IMR-90 (cell line): ENCODE results near the gene FNBP1. TPM values are rescaled to one million over a fixed set of nuclear protein-coding genes. Genes with fewer than 3 reads are reported as not detected.

ENCODE experiments used
- CHD1 ChIP-seq: IDR thresholded peaks from 2 replicates; pipeline ENCODE4 v1.6.1; 2012; ENCODE audit warnings: low read depth, low read length, improper control_type of control experiment
- polyA plus RNA-seq, 3 experiments: library from polyadenylated mRNA; depleted of rRNA; stranded (reverse); fragments of >200 nt; gene quantifications; 2 replicates each; pipeline ENCODE4 v1.2.3, GENCODE V29; 2012; ENCODE audit warnings: low replicate concordance in 1 of 3
- total RNA-seq: library from RNA; depleted of rRNA; stranded (reverse); fragments of >200 nt; gene quantifications from 2 replicates; pipeline ENCODE4 v1.2.3, GENCODE V29; 2012
- TF ChIP-seq, protein P1 (sequence below): fragments of 150-350 bp; IDR thresholded peaks from 2 replicates; pipeline ENCODE4 v1.6.1; 2017; ENCODE audit warnings: mild to moderate bottlenecking, antibody characterized with exemption, low read length, low read depth

The FNBP1 gene
- total and polyA plus RNA-seq, 2 of the 4 experiments (the other 2 are of a cell fraction), result 10.3 to 15.4 TPM

DNA sequence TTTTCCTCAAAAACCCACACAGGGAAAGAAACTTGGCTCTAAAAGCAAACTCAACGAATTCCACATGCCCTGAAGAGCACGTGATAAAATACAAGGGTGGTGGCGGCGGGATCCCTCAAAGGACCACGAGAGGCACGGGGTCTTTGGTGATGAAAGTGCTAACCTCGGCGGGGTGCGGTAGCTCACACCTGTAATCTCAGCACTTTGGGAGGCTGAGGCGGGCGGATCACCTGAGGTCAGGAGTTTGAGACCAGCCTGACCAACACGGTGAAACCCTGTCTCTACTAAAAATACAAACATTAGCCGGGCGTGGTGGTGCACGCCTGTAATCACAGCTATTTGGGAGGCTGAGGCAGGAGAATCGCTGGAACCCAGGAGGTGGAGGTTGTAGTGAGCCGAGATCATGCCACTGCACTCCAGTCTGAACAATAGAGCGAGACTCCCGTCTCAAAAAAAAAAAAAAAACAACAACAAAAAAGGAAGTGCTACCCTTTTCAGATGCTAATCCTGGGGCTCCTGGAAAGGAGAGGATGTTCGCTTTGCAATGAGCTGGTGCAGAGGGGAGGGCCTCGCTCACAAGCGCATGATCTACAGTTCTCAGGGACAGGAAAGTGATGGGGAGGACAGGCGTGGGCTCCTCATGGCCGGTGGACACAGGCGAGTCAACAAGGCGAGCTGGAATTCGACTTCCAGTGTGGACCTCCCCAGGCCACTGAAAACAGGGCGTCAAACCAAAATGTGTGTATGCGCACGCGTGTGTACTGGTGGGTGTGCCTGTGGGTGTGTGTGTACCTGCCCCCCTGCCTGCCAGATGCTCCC lies 153.7 kb downstream of the FNBP1 start (continued):
- TF ChIP-seq, protein P1, sequence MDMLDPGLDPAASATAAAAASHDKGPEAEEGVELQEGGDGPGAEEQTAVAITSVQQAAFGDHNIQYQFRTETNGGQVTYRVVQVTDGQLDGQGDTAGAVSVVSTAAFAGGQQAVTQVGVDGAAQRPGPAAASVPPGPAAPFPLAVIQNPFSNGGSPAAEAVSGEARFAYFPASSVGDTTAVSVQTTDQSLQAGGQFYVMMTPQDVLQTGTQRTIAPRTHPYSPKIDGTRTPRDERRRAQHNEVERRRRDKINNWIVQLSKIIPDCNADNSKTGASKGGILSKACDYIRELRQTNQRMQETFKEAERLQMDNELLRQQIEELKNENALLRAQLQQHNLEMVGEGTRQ, result no peak
- TF ChIP-seq CHD1, result no peak
